H1 (cell line): Measurements from ENCODE around the gene KCND3. TPM values are rescaled to one million over a fixed set of nuclear protein-coding genes. Genes with fewer than 3 reads are reported as not detected.

Experiments used
- CTCF ChIA-PET: fragments of 300-600 bp; sonication (Branson Sonifier 250); formaldehyde crosslinking; loops from one replicate; lab custom pipeline; 2021; ENCODE audit not compliant: partially characterized antibody; lab: Charles Lee
- POLR2A ChIA-PET: fragments of 300-600 bp; sonication (Branson Sonifier 250); formaldehyde crosslinking; loops from one replicate; lab custom pipeline; 2021; ENCODE audit warnings: inconsistent platforms; ENCODE audit not compliant: partially characterized antibody; lab: Charles Lee
- DNase-seq, 2 experiments: peaks; one replicate each; pipeline versions ENCODE4 v3.0.0 to v3.0.0-alpha.2; 2010 to 2022; ENCODE audit warnings: low spot score in 2 of 2, low read depth in 1 of 2, mixed read lengths in 1 of 2
- FAIRE-seq: peaks from 2 replicates; lab custom pipeline; 2011; peaks lifted over from hg19 to GRCh38; lab: Jason Lieb, UNC
- H2AFZ ChIP-seq: 2 replicates; pipeline ENCODE4 v1.8.1; 2012; ENCODE audit warnings: low read length, inconsistent platforms
- H2AK5ac ChIP-seq: 2 replicates; pipeline ENCODE4 v1.6.1; 2013; ENCODE audit warnings: low read depth, low read length
- H2BK120ac ChIP-seq: replicated peaks from 2 replicates; pipeline ENCODE3; 2013; ENCODE audit warnings: low read depth, low read length, inconsistent platforms
- H2BK12ac ChIP-seq: 2 replicates; pipeline ENCODE4 v1.6.1; 2013; ENCODE audit warnings: low read depth, low read length
- H2BK15ac ChIP-seq: 2 replicates; pipeline ENCODE4 v1.6.1; 2013; ENCODE audit warnings: low read length
- H2BK20ac ChIP-seq: 2 replicates; pipeline ENCODE4 v1.6.1; 2013; ENCODE audit warnings: low read length
- H2BK5ac ChIP-seq: 2 replicates; pipeline ENCODE4 v1.6.1; 2013; ENCODE audit warnings: low read depth, low read length
- H3K14ac ChIP-seq: 2 replicates; pipeline ENCODE4 v1.6.1; 2013; ENCODE audit warnings: inconsistent platforms; ENCODE audit not compliant: insufficient read length
- H3K18ac ChIP-seq: 2 replicates; pipeline ENCODE4 v1.6.1; 2013; ENCODE audit warnings: low read length; ENCODE audit errors: extremely low read depth
- H3K23ac ChIP-seq: 2 replicates; pipeline ENCODE4 v1.6.1; 2013; ENCODE audit warnings: inconsistent platforms; ENCODE audit not compliant: insufficient read length
- H3K23me2 ChIP-seq: 2 replicates; pipeline ENCODE4 v1.6.1; 2013; ENCODE audit warnings: low read depth, low read length
- H3K27ac ChIP-seq: 2 replicates; pipeline ENCODE4 v1.6.1; 2011; ENCODE audit warnings: low read depth, low read length, inconsistent platforms
- H3K27me3 ChIP-seq, 4 experiments: replicated peaks in 1 of 4; 1 replicate in 1 of 4; 2 replicates in 3 of 4; pipeline versions ENCODE4 v1.6.1 to v1.8.1; 2011 to 2013; ENCODE audit warnings: low read length in 3 of 4, mild to moderate bottlenecking in 3 of 4, inconsistent platforms in 2 of 4, mixed read lengths in 2 of 4, moderate library complexity in 1 of 4; ENCODE audit not compliant: control insufficient read depth in 3 of 4, insufficient read depth in 3 of 4; ENCODE audit errors: extremely low read depth in 1 of 4
- H3K36me3 ChIP-seq, 4 experiments: 2 replicates each; pipeline versions ENCODE4 v1.6.1 to v1.8.1; 2011 to 2013; ENCODE audit warnings: mild to moderate bottlenecking in 4 of 4, low read length in 3 of 4, moderate library complexity in 2 of 4, control low read depth in 1 of 4, inconsistent platforms in 1 of 4; ENCODE audit not compliant: insufficient read depth in 4 of 4, control insufficient read depth in 2 of 4
- H3K4ac ChIP-seq: replicated peaks from 2 replicates; pipeline ENCODE3; 2013; ENCODE audit warnings: low read length, low read depth, mixed read lengths, inconsistent platforms; ENCODE audit not compliant: insufficient read length
- H3K4me1 ChIP-seq, 4 experiments: replicated peaks in 1 of 4; 1 replicate in 1 of 4; 2 replicates in 3 of 4; pipeline versions ENCODE4 v1.6.1 to v1.8.1; 2011 to 2013; ENCODE audit warnings: low read length in 3 of 4, inconsistent platforms in 2 of 4, mixed read lengths in 1 of 4; ENCODE audit not compliant: insufficient read depth in 4 of 4, control insufficient read depth in 3 of 4
- H3K4me2 ChIP-seq, 2 experiments: 2 replicates each; pipeline versions ENCODE4 v1.6.1 to v1.8.1; 2011 to 2013; ENCODE audit warnings: low read depth in 2 of 2, low read length in 2 of 2, control low read depth in 1 of 2, inconsistent platforms in 1 of 2, mild to moderate bottlenecking in 1 of 2; ENCODE audit not compliant: insufficient read depth in 1 of 2
- H3K4me3 ChIP-seq, 4 experiments: fragments of 200-600, 300-600 bp in 1 of 4; sonication (generic), shearing (Covaris generic), sonication (Bioruptor Twin) in 1 of 4; 2 replicates each; pipeline versions ENCODE4 v1.5.1 to v1.8.1; 2011 to 2016; ENCODE audit warnings: low read length in 4 of 4, low read depth in 3 of 4, control low read depth in 2 of 4, inconsistent platforms in 2 of 4, mild to moderate bottlenecking in 2 of 4, mixed read lengths in 1 of 4, moderate library complexity in 1 of 4; ENCODE audit not compliant: insufficient read depth in 2 of 4; ENCODE audit errors: extremely low read depth in 1 of 4
- H3K56ac ChIP-seq: replicated peaks from 2 replicates; pipeline ENCODE3; 2013; ENCODE audit warnings: low read depth, mild to moderate bottlenecking, mixed read lengths, low read length, inconsistent platforms; ENCODE audit not compliant: insufficient read length
- H3K79me1 ChIP-seq: 2 replicates; pipeline ENCODE4 v1.6.1; 2013; ENCODE audit warnings: low read depth, low read length, control low read depth
- H3K79me2 ChIP-seq, 2 experiments: 2 replicates each; pipeline versions ENCODE4 v1.6.1 to v1.8.1; 2012 to 2013; ENCODE audit warnings: low read length in 2 of 2, mild to moderate bottlenecking in 2 of 2, inconsistent platforms in 1 of 2; ENCODE audit not compliant: insufficient read depth in 2 of 2, control insufficient read depth in 1 of 2
- H3K9ac ChIP-seq, 4 experiments: replicated peaks in 1 of 4; 1 replicate in 1 of 4; 2 replicates in 3 of 4; pipeline versions ENCODE4 v1.6.1 to v1.8.1; 2011 to 2013; ENCODE audit warnings: low read depth in 3 of 4, low read length in 3 of 4, control low read depth in 2 of 4, mild to moderate bottlenecking in 2 of 4, moderate library complexity in 2 of 4, inconsistent platforms in 1 of 4; ENCODE audit errors: extremely low read depth in 1 of 4
- H3K9me3 ChIP-seq, 2 experiments: 2 replicates each; pipeline versions ENCODE4 v1.6.1 to v1.8.1; 2012 to 2013; ENCODE audit warnings: mild to moderate bottlenecking in 2 of 2, moderate library complexity in 2 of 2, control low read depth in 1 of 2, inconsistent platforms in 1 of 2, low read depth in 1 of 2, low read length in 1 of 2, mixed read lengths in 1 of 2; ENCODE audit not compliant: insufficient read depth in 2 of 2
- H4K20me1 ChIP-seq, 2 experiments: replicated peaks in 1 of 2; 2 replicates each; pipeline versions ENCODE3 to v1.8.1; 2011 to 2013; ENCODE audit warnings: inconsistent platforms in 2 of 2, low read length in 2 of 2, mild to moderate bottlenecking in 1 of 2; ENCODE audit not compliant: insufficient read depth in 2 of 2, control insufficient read depth in 1 of 2
- H4K5ac ChIP-seq: 2 replicates; pipeline ENCODE4 v1.6.1; 2013; ENCODE audit warnings: low read length, low read depth, mixed read lengths, inconsistent platforms; ENCODE audit not compliant: insufficient read length
- H4K8ac ChIP-seq: 2 replicates; pipeline ENCODE4 v1.8.0; 2013; ENCODE audit warnings: mild to moderate bottlenecking, moderate library complexity, low read length, inconsistent platforms; ENCODE audit not compliant: insufficient read depth; ENCODE audit errors: extremely low read depth
- H4K91ac ChIP-seq: replicated peaks from 2 replicates; pipeline ENCODE3; 2013; ENCODE audit warnings: low read length, mixed read lengths, inconsistent platforms; ENCODE audit not compliant: insufficient read length
- BACH1 ChIP-seq: IDR thresholded peaks from 2 replicates; pipeline ENCODE4 v1.6.1; 2012; ENCODE audit warnings: low read length, improper control_type of control experiment
- CEBPB ChIP-seq: IDR thresholded peaks from 2 replicates; pipeline ENCODE4 v1.6.1; 2012; ENCODE audit warnings: low read depth, low read length
- CTBP2 ChIP-seq: IDR thresholded peaks from 2 replicates; pipeline ENCODE4 v1.7.0; 2011; ENCODE audit warnings: borderline replicate concordance, mild to moderate bottlenecking, moderate library complexity, mixed read lengths, low read length; ENCODE audit not compliant: insufficient read depth, insufficient read length
- HDAC6 ChIP-seq: IDR thresholded peaks from one replicate; pipeline ENCODE4 v1.7.1; 2012; ENCODE audit warnings: low read depth, mild to moderate bottlenecking, inconsistent platforms, low read length, moderate library complexity
- KDM5A ChIP-seq: fragments of 200-600 bp; IDR thresholded peaks from 2 replicates; pipeline ENCODE4 v1.7.1; 2012; ENCODE audit warnings: mild to moderate bottlenecking, low read length, inconsistent platforms, mixed read lengths
- RBBP5 ChIP-seq: IDR thresholded peaks from 2 replicates; pipeline ENCODE4 v1.7.1; 2012; ENCODE audit warnings: low read depth, mild to moderate bottlenecking, inconsistent platforms, low read length, moderate library complexity, borderline replicate concordance
- RXRA ChIP-seq: IDR thresholded peaks from 2 replicates; pipeline ENCODE4 v1.6.1; 2011; ENCODE audit warnings: low read depth, mild to moderate bottlenecking, low read length, moderate library complexity; ENCODE audit not compliant: insufficient read depth
- SIN3A ChIP-seq, 2 experiments: IDR thresholded peaks in 1 of 2; conservative IDR thresholded peaks in 1 of 2; 2 replicates each; pipeline ENCODE4 v1.6.1; 2011 to 2012; ENCODE audit warnings: low read length in 2 of 2, improper control_type of control experiment in 1 of 2, low read depth in 1 of 2, mild to moderate bottlenecking in 1 of 2
- SP1 ChIP-seq: IDR thresholded peaks from 2 replicates; pipeline ENCODE4 v1.6.1; 2011; ENCODE audit warnings: low read depth, low read length
- SP2 ChIP-seq: IDR thresholded peaks from 2 replicates; pipeline ENCODE4 v1.6.1; 2012; ENCODE audit warnings: mild to moderate bottlenecking, low read length, inconsistent platforms
- SUZ12 ChIP-seq: fragments of 200-600 bp; sonication (generic); IDR thresholded peaks from 2 replicates; pipeline ENCODE4 v1.6.1; 2012; ENCODE audit warnings: mild to moderate bottlenecking, inconsistent platforms, low read length, moderate library complexity, mixed read lengths
- ZNF274 ChIP-seq: IDR thresholded peaks from 2 replicates; pipeline ENCODE4 v1.7.0; 2012; ENCODE audit warnings: low read length, borderline replicate concordance; ENCODE audit errors: extremely low read depth
- WGBS, 2 experiments: shearing (Covaris generic) in 1 of 2; methylation state at CpG; one replicate each; pipeline versions ENCODE4 v1.1.6 to v1.1.7; 2013 to 2015; ENCODE audit warnings: low lambda C conversion rate in 2 of 2, mixed read lengths in 2 of 2, inconsistent platforms in 1 of 2, low coverage in 1 of 2, missing lambda C conversion rate in 1 of 2; ENCODE audit not compliant: insufficient replicate concordance in 2 of 2, insufficient coverage in 1 of 2, insufficient read length in 1 of 2; ENCODE audit errors: extremely low coverage in 1 of 2, missing lambda C conversion rate in 1 of 2; 5-methylcytosine and 5-hydroxymethylcytosine counted together
- polyA plus RNA-seq, 7 experiments: library from polyadenylated mRNA; depleted of rRNA in 3 of 7; stranded (reverse) in 5 of 7; unstranded in 2 of 7; fragments of >200 nt in 5 of 7; fragments of 200-250 nt in 2 of 7; gene quantifications; 1 replicate in 5 of 7; 2 replicates in 1 of 7; 4 replicates in 1 of 7; pipeline versions ENCODE4 v1.2.1 to v1.2.3, GENCODE V29; 2011 to 2013; ENCODE audit warnings: missing spikeins in 2 of 7, mixed read lengths in 2 of 7
- total RNA-seq: library from RNA; stranded (reverse); fragmentation: NEBNext Ultra II Directional; extraction: Animal tissue kit (Norgen Biotek cat#: 25700); gene quantifications from 2 replicates; pipeline ENCODE4 v1.2.1, GENCODE V29; 2021

Gene KCND3
- total and polyA plus RNA-seq, 2 of the 8 experiments (the other 6 are each of a cell fraction or from before 2014, with no cell fraction given) = 0.14 to 0.48 TPM

DNA sequence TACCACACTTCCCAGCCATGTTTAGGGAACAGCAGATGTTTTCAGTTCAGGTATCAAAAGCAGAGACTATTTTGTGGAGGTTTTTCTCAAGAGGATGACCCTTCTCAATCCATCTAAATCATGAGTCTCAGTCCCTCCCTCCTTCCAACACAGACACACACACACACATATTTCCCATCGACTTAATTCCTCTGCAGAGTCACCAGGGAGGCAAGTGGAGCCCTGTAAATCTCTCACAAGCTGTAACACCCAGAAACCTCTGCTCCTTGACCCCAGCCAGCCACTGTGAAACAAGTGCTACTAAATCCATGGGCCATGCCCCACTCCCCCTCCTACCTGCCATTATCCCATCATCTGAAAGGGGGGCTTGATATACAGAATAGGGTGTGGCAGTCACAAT is 10.6 kb upstream of the KCND3 start:
- Histone ChIP-seq H2BK12ac (no peak overlapping the region), H3K9ac (no peak overlapping the region), H3K14ac (no peak overlapping the region), H3K23me2 (no peaks in the 10 kb centered on the region; the same call in 1 of the 2 replicates), H3K9me3 (no peaks in the 10 kb centered on the region), H3K79me1 (no peaks in the 10 kb centered on the region), H2AFZ (no peak overlapping the region), H3K27ac (no peak overlapping the region), H3K18ac (no peak overlapping the region), H4K91ac (no peak overlapping the region), H3K23ac (no peak overlapping the region), H2AK5ac (no peak overlapping the region), H3K4me2 (no peak overlapping the region), H3K56ac (no peak overlapping the region), H4K8ac (no peak overlapping the region), H2BK20ac (no peak overlapping the region), H3K36me3 (no peaks in the 10 kb centered on the region), H3K4me3 (no peak overlapping the region), H3K79me2 (no peaks in the 10 kb centered on the region), H4K20me1 (no peaks in the 10 kb centered on the region), H4K5ac (no peak overlapping the region), H3K4ac (no peak overlapping the region), H3K27me3 (0 out of 7 replicates have a peak, but pooled peaks cover 0 to 2% (median 0%) of the 10 kb centered on the region in 4 experiments), H2BK5ac (no peak overlapping the region), H3K4me1 (peaks cover 0 to 5% (median 2%) of the 10 kb centered on the region in 4 experiments; a peak in 3 of 7 replicates), H2BK120ac (no peak overlapping the region), H2BK15ac (no peak overlapping the region)
- POLR2A ChIA-PET = no interaction called here
- DNase-seq = no peak
- CTCF ChIA-PET = interaction anchor here (0.6 to 1.9 kb wide), 3 partner anchors 8 to 10 kb away, joined by 4 to 8 read pairs (median 5); no protein-coding TSS in a partner anchor
- WGBS, 2 experiments = 93% methylated on average over 1 of the region's 1 CpG; no CpG with 5 or more reads in 1 of the 2 experiments
- FAIRE-seq = no peak
- TF ChIP-seq RXRA (no peak), SIN3A (conservative IDR thresholded peaks at IDR 0.05 in 1 of 2, IDR thresholded peaks at IDR 0.05 in 1 of 2; ENCODE audit: low read depth in 1 of 2, low read length in 2 of 2) (no peak), HDAC6 (no peak), CTBP2 (no peak), RBBP5 (no peak), SP2 (no peak), SP1 (no peak), CEBPB (no peak), BACH1 (no peak), ZNF274 (no peak), KDM5A (no peak), SUZ12 (no peak)
